Right ventricle myocardium inferior (tissue), 1 donor: ENCODE measurements around the gene PDE3B. TPM values are rescaled to one million over a fixed set of nuclear protein-coding genes. Genes with fewer than 3 reads are reported as not detected.
"Not testable (repeated sequence)": the region's sequence is repeated elsewhere in the genome, so short reads cannot be mapped to it uniquely, and the experiment has no call there.

ENCODE experiments used
- ATAC-seq: fragments of 200-7000 bp; cut with Tn5 transposase; one replicate; pipeline ENCODE4 v1.9.1; 2020; ENCODE audit warnings: mild to moderate bottlenecking, moderate library complexity
- DNase-seq: peaks from one replicate; pipeline ENCODE4 v3.0.0; 2021; ENCODE audit errors: missing footprints
- intact Hi-C: fragments of 100-400 bp; cut with DNase I; formaldehyde crosslinking; loops from one replicate; pipeline ENCODE4 v1.11.0; 2022
- long read RNA-seq: library from polyadenylated mRNA; unstranded; transcript quantifications from one replicate; pipeline ENCODE4 v2.0.0, GENCODE V29; 2021
- total RNA-seq: library from RNA; stranded (reverse); fragmentation: NEBNext Ultra II Directional; extraction: Animal tissue kit (Norgen Biotek cat#: 25700); gene quantifications from one replicate; pipeline ENCODE4 v1.2.1, GENCODE V29; 2021
- donor health status: DM: no; HTN: yes; CAD: no; lungs with severe emphysema.

Gene PDE3B
- 4.5 TPM for total RNA-seq
- long read RNA-seq, full-length matches to known transcripts, result 1 of 3 reads
- long read RNA-seq, partial matches to known transcripts, result 2 of 3 reads
- long read RNA-seq, other reads (novel, unspliced or antisense), result 0 of 3 reads

DNA sequence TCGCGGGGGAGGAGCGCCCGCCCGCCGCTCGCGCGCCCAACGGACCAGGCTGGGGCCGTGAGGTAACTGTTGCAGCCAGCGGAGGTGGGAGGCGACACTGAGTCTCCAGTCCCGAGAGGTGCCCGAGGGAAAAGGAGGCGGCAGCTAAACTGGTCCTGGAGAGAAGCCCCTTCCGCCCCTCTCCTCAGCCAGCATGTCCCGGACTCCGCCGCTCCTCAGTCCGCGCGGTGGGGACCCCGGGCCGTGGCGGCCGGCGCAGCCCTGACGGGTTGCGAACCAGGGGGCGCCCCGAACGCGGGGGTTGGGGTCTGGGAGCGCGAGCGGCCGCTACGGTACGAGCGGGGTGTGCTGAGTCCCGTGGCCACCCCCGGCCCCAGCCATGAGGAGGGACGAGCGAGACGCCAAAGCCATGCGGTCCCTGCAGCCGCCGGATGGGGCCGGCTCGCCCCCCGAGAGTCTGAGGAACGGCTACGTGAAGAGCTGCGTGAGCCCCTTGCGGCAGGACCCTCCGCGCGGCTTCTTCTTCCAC, at the start of gene PDE3B:
TSS of gene PDE3B (plus strand) at position 108 of the 529 bp plus-strand sequence. CDS start at position 380, 272 bp downstream.
- ATAC-seq (peak; percentile 95), DNase-seq (peak; percentile 93)
- intact Hi-C loops, result loop anchor here (1.0 to 5.0 kb wide), 3 partner anchors 104 to 264 kb away; partner anchors contain the start of gene CYP2R1

- DNase-seq, intact Hi-C loops, ATAC-seq: not testable (repeated sequence)
Measured at GRCh38 chr11:14595261-14595660, 48.3 kb upstream of the PDE3B start.

GRCh38 chr11:14607713-14608112, 35.9 kb upstream of the PDE3B start:
- DNase-seq (no peak), ATAC-seq (no peak)
- intact Hi-C loops, result no loop called here

DNA sequence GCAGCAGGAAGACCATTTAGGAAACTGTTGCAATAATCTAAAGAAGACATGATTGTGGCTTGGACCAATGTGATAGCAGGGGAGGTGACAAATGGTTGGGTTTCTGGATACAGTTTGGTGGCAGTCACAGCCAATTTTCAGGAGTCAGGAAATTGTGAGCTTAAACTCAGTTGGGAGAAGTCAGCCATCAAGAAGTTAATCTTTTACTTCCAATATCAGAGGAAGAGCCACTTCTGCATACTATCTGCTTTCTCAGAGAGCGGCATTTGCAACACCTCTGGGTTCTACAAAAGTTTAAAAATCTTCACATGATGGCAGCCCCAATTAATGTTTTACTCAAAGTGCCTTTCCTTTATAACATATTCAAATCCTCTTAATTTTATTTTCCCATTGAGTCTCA, 33.7 kb upstream of the PDE3B start:
- intact Hi-C loops, result no loop called here
- ATAC-seq (no peak), DNase-seq (no peak)

DNA sequence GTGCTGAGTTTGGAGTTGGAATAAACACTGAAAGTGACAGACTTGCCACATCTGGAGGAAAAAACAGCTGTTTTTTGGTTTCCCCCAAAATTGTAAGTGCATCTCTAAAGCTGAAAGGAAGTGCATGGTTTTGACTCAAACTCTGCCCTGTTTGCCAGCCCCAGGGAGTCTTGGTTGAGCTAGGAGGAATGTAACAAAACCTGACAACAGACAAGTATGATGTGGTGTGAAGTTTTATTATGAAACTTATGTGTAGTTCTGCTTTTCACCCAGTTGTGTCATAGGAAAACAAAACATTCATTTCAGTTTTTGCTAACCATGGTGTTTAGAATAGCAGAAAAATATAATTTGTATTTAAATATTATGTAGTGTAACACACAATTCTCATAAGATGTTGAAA, 31.7 kb upstream of the PDE3B start:
- ATAC-seq (no peak), DNase-seq (no peak)
- intact Hi-C loops, result no loop called here

- DNase-seq (no peak), ATAC-seq (no peak)
- intact Hi-C loops, result no loop called here
Measured at GRCh38 chr11:14612694-14613093, 30.9 kb upstream of the PDE3B start.

- DNase-seq, result no peak
- intact Hi-C loops, result no loop called here
- ATAC-seq, result no peak
Measured at GRCh38 chr11:14614091-14614622, 29.4 kb upstream of the PDE3B start.

DNA sequence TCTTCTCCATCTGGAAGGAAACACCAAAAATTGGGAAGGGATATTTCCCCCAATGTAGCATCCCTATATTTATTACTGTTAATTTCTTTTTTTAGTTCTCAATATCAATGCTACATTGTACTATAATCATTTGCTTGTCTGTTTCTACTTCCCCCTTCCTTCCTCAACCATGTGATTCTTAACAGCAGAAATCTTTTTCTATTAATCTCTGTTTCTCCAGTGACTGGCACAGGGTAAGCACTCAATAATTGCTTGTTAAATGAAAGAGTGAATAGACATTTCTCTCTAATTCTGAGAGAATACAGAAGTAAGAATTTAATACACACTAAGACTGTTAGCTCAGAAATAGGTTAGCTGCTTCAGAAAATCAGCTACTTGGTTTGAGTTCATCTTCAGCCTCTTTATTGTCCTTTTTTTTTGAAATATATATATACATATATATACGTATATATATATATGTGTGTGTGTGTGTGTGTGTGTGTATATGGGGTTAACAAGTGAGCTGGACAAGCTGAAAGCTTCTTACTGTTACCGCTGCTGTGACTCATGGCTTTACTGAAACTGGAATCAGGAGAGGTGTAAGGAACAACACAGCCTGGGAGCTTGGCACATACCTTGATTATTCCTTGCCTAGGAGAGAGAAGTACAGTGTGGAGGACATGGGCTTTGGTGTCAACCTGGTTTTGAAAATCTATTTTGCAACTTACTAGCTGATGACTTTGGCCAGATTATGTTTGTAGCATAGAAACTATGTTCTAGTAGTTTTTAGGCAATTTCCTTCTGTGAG, 26.2 kb upstream of the PDE3B start:
- intact Hi-C loops, result no loop called here
- no peak for ATAC-seq
- DNase-seq, result no peak

GRCh38 chr11:14618060-14618459, 25.5 kb upstream of the PDE3B start:
- intact Hi-C loops, result no loop called here
- no peak for DNase-seq
- ATAC-seq, result no peak

- intact Hi-C loops, result no loop called here
- peak; percentile 65 for ATAC-seq
- DNase-seq, result no peak
Measured at GRCh38 chr11:14619603-14620531, 23.7 kb upstream of the PDE3B start.

- no peak for ATAC-seq
- intact Hi-C loops, result no loop called here
Measured at GRCh38 chr11:14622223-14622954, 21.2 kb upstream of the PDE3B start.

GRCh38 chr11:14623036-14623435, 20.6 kb upstream of the PDE3B start:
- ATAC-seq (no peak), DNase-seq (no peak)
- intact Hi-C loops, result no loop called here

More at GRCh38 chr11:14622223-14622954, 21.2 kb upstream of the PDE3B start:
- DNase-seq, result no peak

DNA sequence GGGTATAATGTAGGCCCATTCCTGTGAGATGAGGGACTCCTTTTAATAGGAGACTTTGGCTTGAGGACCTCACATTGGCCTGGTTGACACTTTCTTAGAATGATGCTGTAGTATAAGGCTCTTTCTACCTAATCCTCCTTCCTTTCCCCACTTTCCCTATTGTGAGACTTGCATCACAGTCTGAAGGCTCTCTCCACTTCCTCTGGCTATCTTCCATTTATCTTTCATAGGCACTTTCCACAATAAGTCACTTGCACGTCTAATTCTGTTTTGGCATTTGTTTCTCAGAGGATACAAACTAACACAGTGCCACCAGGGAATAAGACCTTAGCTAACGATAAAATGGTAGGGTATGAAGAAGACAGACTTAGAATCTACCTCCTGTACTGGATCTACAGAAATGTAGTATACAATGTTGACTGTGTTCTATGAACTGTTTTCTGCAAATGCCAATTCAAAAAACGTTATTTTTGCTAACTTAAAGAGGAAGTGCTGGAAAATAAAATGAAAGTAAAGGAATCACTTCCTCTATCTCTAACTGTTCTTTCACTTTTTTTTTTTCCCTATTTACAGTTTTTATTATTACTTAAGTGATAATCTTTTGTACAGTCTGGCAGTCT, 17.9 kb upstream of the PDE3B start:
- intact Hi-C loops, result no loop called here
- DNase-seq (no peak), ATAC-seq (no peak)

DNA sequence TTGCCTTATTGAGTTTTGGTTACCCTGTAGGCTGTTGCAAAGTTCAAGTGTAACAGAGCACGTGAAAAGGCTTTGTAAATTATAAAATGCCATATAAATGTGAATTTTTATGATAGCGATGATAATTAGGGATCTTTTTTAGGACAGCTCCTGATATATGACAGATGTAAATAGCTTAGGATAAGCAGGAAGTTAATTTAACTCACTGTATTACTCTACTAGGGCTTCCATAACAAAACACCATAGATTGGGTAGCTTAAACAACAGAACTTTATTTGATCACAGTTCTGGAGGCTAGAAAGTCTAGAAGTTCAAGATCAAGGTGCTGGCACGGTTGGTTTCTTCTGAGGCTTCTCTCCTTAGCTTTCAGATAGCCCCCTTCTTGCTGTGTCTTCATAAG, 17.0 kb upstream of the PDE3B start:
- no peak for ATAC-seq
- no peak for DNase-seq
- intact Hi-C loops, result no loop called here

DNA sequence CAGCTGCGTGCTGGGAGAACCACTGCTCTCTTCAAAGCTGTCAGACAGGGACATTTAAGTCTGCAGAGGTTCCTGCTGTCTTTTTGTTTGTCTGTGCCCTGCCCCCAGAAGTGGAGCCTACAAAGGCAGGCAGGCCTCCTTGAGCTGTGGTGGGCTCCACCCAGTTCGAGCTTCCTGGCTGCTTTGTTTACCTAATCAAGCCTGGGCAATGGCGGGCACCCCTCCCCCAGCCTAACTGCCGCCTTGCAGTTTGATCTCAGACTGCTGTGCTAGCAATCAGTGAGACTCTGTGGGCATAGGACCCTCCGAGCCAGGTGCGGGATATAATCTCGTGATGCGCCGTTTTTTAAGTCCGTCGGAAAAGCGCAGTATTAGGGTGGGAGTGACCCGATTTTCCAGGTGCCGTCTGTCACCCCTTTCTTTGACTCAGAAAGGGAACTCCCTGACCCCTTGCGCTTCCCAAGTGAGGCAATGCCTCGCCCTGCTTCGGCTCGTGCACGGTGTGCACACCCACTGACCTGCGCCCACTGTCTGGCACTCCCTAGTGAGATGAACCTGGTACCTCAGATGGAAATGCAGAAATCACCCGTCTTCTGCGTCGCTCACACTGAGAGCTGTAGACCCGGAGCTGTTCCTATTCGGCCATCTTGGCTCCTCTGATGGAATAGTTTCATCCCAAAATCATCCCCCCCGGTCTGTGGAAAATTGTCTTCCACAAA, 9.9 kb upstream of the PDE3B start:
- DNase-seq, ATAC-seq, intact Hi-C loops: not testable (repeated sequence)

- ATAC-seq, result no peak
Measured at GRCh38 chr11:14634813-14635212, 8.8 kb upstream of the PDE3B start.

GRCh38 chr11:14635546-14635945, 8.1 kb upstream of the PDE3B start:
- DNase-seq (no peak), ATAC-seq (no peak)
- intact Hi-C loops, result no loop called here

More at GRCh38 chr11:14634813-14635212, 8.8 kb upstream of the PDE3B start:
- DNase-seq, result no peak
- intact Hi-C loops, result no loop called here
